GM13977 (cell line): ENCODE measurements around the gene DIP2B.

Experiments used
- DNase-seq: peaks from one replicate; pipeline ENCODE4 v3.0.0; 2012; ENCODE audit warnings: low spot score
- CTCF ChIP-seq: IDR thresholded peaks from 2 replicates; pipeline ENCODE4 v1.5.1; 2012; ENCODE audit warnings: mild to moderate bottlenecking, control low read depth; ENCODE audit not compliant: insufficient read depth; ENCODE audit errors: extremely low read depth, missing control alignments
- in situ Hi-C: fragments of 300-500 bp; cut with MboI; formaldehyde crosslinking; loops from one replicate; pipeline ENCODE4 v1.12.0; 2022; ENCODE audit warnings: low sequenced_read_pairs, low pct_unique_long_range_greater_than_20kb, mixed read lengths, inconsistent platforms; ENCODE audit not compliant: unreplicated experiment

Gene DIP2B

GRCh38 chr12:50528800-50529199, 24.0 kb downstream of the DIP2B start:
- DNase-seq = no peak
- no peak for TF ChIP-seq CTCF
- in situ Hi-C loops = no loop called here

- no peak for DNase-seq
- in situ Hi-C loops = no loop called here
Measured at GRCh38 chr12:50529345-50529744, 24.6 kb downstream of the DIP2B start.

GRCh38 chr12:50530532-50530931, 25.7 kb downstream of the DIP2B start:
- DNase-seq = no peak
- in situ Hi-C loops = no loop called here
- TF ChIP-seq CTCF = no peak

More at GRCh38 chr12:50529345-50529744, 24.6 kb downstream of the DIP2B start:
- TF ChIP-seq CTCF = no peak

GRCh38 chr12:50533203-50533584, 28.4 kb downstream of the DIP2B start:
- in situ Hi-C loops = no loop called here
- DNase-seq = no peak
- TF ChIP-seq CTCF = no peak

- no peak for DNase-seq
- in situ Hi-C loops = no loop called here
- TF ChIP-seq CTCF = no peak
Measured at GRCh38 chr12:50533971-50534370, 29.2 kb downstream of the DIP2B start.

GRCh38 chr12:50536831-50537537, 32.2 kb downstream of the DIP2B start:
- DNase-seq = no peak

More at GRCh38 chr12:50536831-50537537, 32.2 kb downstream of the DIP2B start:
- in situ Hi-C loops = no loop called here
- TF ChIP-seq CTCF = no peak
